GM12872 (cell line): ENCODE data around the gene CREB3L4.

Source experiments
- CTCF ChIP-seq: IDR thresholded peaks from 3 replicates; pipeline ENCODE4 v1.5.1; 2011; ENCODE audit warnings: low read depth, mild to moderate bottlenecking, low read length, moderate library complexity; ENCODE audit not compliant: insufficient read depth

Gene CREB3L4

GRCh38 chr1:153926405-153926804 lies 41.3 kb upstream of the CREB3L4 start:
- no peak for TF ChIP-seq CTCF

GRCh38 chr1:153928245-153928644 lies 39.5 kb upstream of the CREB3L4 start:
- TF ChIP-seq CTCF: no peak

- TF ChIP-seq CTCF: no peak
These were observed 38.8 kb upstream of the CREB3L4 start for GRCh38 chr1:153928791-153929341.

- TF ChIP-seq CTCF: no peak
These were observed 38.3 kb upstream of the CREB3L4 start for GRCh38 chr1:153929426-153929825.

- 0 out of 3 replicates have a peak, but pooled peaks have one; percentile 11 for TF ChIP-seq CTCF
These were observed 37.4 kb upstream of the CREB3L4 start for GRCh38 chr1:153929981-153930948.

- no peak for TF ChIP-seq CTCF
These were observed 35.3 kb upstream of the CREB3L4 start for GRCh38 chr1:153932156-153933131.

- TF ChIP-seq CTCF: no peak
These were observed 34.3 kb upstream of the CREB3L4 start for GRCh38 chr1:153933430-153933829.
